Heart right ventricle (tissue), 16 donors: ENCODE measurements around the gene NUP205. TPM values are rescaled to one million over a fixed set of nuclear protein-coding genes. Genes with fewer than 3 reads are reported as not detected.

Experiments used
- ATAC-seq, 8 donors: fragments of 200-7000 bp; cut with Tn5 transposase; one replicate each; pipeline ENCODE4 v1.9.1; 2020; ENCODE audit warnings: mild to moderate bottlenecking in 8 of 8, moderate library complexity in 8 of 8, moderate number of reproducible peaks in 1 of 8
- DNase-seq, 2 donors: peaks; one replicate each; pipeline ENCODE4 v3.0.0-alpha.2; 2020
- H3K27ac ChIP-seq, 10 donors: fragments of 200-600 bp; sonication (generic) in 2 of 10; one replicate each; pipeline versions ENCODE4 v1.5.0 to v1.8.0; 2020 to 2022; ENCODE audit warnings: mild to moderate bottlenecking in 3 of 10
- H3K27me3 ChIP-seq, 7 donors: fragments of 200-600 bp; one replicate each; pipeline ENCODE4 v1.8.0; 2021 to 2022; ENCODE audit warnings: mild to moderate bottlenecking in 2 of 7
- H3K36me3 ChIP-seq, 9 donors: fragments of 200-600 bp; sonication (generic) in 1 of 9; one replicate each; pipeline versions ENCODE4 v1.5.0 to v1.8.0; 2020 to 2022; ENCODE audit warnings: mild to moderate bottlenecking in 2 of 9
- H3K4me1 ChIP-seq, 9 donors: fragments of 200-600 bp; sonication (generic) in 1 of 9; one replicate each; pipeline versions ENCODE4 v1.5.0 to v1.8.0; 2020 to 2022; ENCODE audit warnings: mild to moderate bottlenecking in 4 of 9
- H3K4me3 ChIP-seq, 10 donors: fragments of 200-600 bp; sonication (generic) in 2 of 10; one replicate each; pipeline versions ENCODE4 v1.5.0 to v1.8.0; 2020 to 2022; ENCODE audit warnings: mild to moderate bottlenecking in 7 of 10, moderate library complexity in 2 of 10
- H3K9me3 ChIP-seq, 11 donors: fragments of 200-600 bp in 10 of 11; sonication (generic) in 2 of 11; one replicate each; pipeline versions ENCODE4 v1.5.0 to v1.8.0; 2013 to 2022; ENCODE audit warnings: mild to moderate bottlenecking in 2 of 11, control low read depth in 1 of 11, moderate library complexity in 1 of 11
- WGBS, 2 donors: extraction: QIAGEN DNeasy Blood & Tissue Kit; methylation state at CpG; one replicate each; pipeline ENCODE4 v1.1.7; 2013; ENCODE audit warnings: inconsistent platforms in 1 of 2; 5-methylcytosine and 5-hydroxymethylcytosine counted together
- intact Hi-C, 10 donors: fragments of 100-400 bp; cut with DNase I; formaldehyde crosslinking; loops; one replicate each; pipeline versions ENCODE4 v1.11.1 to v1.14.2; 2022
- long read RNA-seq, 3 donors: library from polyadenylated mRNA; unstranded; transcript quantifications; one replicate each; pipeline ENCODE4 v2.0.0, GENCODE V29; 2020 to 2021
- polyA plus RNA-seq, 2 donors: library from polyadenylated mRNA; stranded (reverse); fragments of 200-250 nt; gene quantifications; one replicate each; pipeline ENCODE4 v1.2.3, GENCODE V29; 2013
- total RNA-seq, 10 donors: library from RNA; stranded (reverse); fragmentation: NEBNext Ultra II Directional in 3 of 10; extraction: Animal tissue kit (Norgen Biotek cat#: 25700) in 3 of 10; gene quantifications; one replicate each; pipeline versions ENCODE4 v1.2.1 to v1.2.4, GENCODE V29; 2021 to 2023
- TF ChIP-seq, protein P1 (sequence below), 9 donors: fragments of 200-600 bp; sonication (generic) in 2 of 9; IDR thresholded peaks; one replicate each; pipeline versions ENCODE4 v1.5.0 to v1.8.0; 2021 to 2022; ENCODE audit warnings: antibody characterized with exemption in 9 of 9, mild to moderate bottlenecking in 5 of 9, moderate library complexity in 1 of 9
- donor health status: Arrhythmogenic right ventricular cardiomyopathy.
- donor health status: ischemic (EF 13 %, LVEDD 7.1; RV severe dilation, severe dysfunction).
- donor health status: healthy with polysubstance abuse.
- donor health status: DM: no; HTN: yes; CAD: no.
- donor health status: DM: no; HTN: no; CAD: no.
- donor health status: ischemic (EF 25% LVEDD 6.9; RV normal size, moderate dysfunction).
- donor health status: ischemic (EF 25% LVEDD 5.7; RV mildly dilated, moderate dysfunction).
- donor health status: healthy.
- donor health status: DM: yes; HTN: yes; CAD: no.
- donor health status: Ischemic cardiomyopathy.
- donor health status: ischemic (EF 35%, LVEDD 5.7; RV mildly dilated, moderate dysfunction).
- donor health status: nonischemic (EF 11% LVEDD 7.7; RV severe dilation, severe dysfunction).
- donor health status: DM: yes; HTN: yes; CAD: no.
- donor health status: PGD.
- donor health status: ischemic (EF 29% LVEDD 5.4; RV normal size, mild dysfunction).
- donor health status: nonischemic (EF 23%, LVEDD 6.1; RV moderate dilation, normal function).

NUP205 gene, protein sequence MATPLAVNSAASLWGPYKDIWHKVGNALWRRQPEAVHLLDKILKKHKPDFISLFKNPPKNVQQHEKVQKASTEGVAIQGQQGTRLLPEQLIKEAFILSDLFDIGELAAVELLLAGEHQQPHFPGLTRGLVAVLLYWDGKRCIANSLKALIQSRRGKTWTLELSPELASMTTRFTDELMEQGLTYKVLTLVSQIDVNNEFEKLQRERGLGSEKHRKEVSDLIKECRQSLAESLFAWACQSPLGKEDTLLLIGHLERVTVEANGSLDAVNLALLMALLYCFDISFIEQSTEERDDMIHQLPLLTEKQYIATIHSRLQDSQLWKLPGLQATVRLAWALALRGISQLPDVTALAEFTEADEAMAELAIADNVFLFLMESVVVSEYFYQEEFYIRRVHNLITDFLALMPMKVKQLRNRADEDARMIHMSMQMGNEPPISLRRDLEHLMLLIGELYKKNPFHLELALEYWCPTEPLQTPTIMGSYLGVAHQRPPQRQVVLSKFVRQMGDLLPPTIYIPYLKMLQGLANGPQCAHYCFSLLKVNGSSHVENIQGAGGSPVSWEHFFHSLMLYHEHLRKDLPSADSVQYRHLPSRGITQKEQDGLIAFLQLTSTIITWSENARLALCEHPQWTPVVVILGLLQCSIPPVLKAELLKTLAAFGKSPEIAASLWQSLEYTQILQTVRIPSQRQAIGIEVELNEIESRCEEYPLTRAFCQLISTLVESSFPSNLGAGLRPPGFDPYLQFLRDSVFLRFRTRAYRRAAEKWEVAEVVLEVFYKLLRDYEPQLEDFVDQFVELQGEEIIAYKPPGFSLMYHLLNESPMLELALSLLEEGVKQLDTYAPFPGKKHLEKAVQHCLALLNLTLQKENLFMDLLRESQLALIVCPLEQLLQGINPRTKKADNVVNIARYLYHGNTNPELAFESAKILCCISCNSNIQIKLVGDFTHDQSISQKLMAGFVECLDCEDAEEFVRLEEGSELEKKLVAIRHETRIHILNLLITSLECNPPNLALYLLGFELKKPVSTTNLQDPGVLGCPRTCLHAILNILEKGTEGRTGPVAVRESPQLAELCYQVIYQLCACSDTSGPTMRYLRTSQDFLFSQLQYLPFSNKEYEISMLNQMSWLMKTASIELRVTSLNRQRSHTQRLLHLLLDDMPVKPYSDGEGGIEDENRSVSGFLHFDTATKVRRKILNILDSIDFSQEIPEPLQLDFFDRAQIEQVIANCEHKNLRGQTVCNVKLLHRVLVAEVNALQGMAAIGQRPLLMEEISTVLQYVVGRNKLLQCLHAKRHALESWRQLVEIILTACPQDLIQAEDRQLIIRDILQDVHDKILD (N-terminal part only)
- total RNA-seq (10 to 100 TPM; 11.6 to 20.6 (median 14.1) TPM), polyA plus RNA-seq (10 to 100 TPM; 13.7 to 23.6 TPM)
- long read RNA-seq, donor 1, full-length matches to known transcripts: 2 of 6 reads
- long read RNA-seq, donor 1, partial matches to known transcripts: 1 of 6 reads
- long read RNA-seq, donor 1, other reads (novel, unspliced or antisense): 3 of 6 reads
- long read RNA-seq, donor 2, full-length matches to known transcripts: 2 of 8 reads
- long read RNA-seq, donor 2, partial matches to known transcripts: 6 of 8 reads
- long read RNA-seq, donor 2, other reads (novel, unspliced or antisense): 0 of 8 reads
- long read RNA-seq, donor 3, full-length matches to known transcripts: 5 of 10 reads
- long read RNA-seq, donor 3, partial matches to known transcripts: 5 of 10 reads
- long read RNA-seq, donor 3, other reads (novel, unspliced or antisense): 0 of 10 reads

DNA sequence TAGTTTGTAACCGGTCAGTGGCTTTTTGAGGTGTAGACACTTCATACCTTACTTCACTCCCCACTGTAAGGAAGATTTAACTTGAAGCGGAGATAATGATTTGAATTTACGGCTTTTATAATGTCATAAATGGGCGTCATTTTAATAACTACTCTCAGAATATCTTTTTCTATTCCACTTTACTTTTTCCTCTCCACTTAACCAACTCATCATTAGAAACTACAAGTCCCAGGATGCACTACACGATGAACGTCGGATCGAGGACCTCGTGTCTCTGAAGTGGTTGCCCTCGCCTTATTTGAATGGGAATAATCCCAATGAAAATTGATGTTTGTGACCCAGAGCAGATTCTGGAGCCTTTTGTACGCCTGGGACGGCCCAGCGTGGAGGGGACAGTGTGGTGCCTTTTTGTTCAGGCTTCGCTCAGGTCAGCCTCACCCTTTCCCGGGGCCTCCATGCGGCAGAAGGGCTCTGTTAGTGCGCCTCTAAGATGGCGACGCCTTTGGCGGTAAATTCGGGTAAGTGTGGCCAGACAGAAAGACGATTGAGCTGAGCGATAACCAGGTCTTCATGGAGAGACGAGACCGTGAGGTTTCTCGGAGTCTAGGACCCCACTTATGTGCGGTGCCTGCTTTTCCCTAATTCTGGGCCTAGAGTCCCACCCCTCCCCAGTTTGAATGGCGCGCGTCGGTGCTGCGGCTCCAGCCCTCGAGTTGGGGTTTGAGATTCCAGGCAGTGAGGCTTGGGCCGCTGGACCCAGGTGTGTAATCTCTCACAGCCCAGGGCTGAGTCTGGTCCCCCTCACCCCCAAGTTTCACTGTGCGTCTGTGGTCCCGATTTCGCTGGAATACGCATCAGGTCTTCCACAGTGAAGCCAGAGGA, at the start of gene NUP205:
NUP205 (plus strand) TSS at position 463 of the 882 bp plus-strand sequence; CDS start at position 491, 28 bp downstream.
- Histone ChIP-seq H3K36me3 (no peaks in the 10 kb centered on the region), H3K4me1 (peaks cover 0 to 31% (median 14%) of the 10 kb centered on the region in 9 donors), H3K9me3 (no peaks in the 10 kb centered on the region), H3K27me3 (no peaks in the 10 kb centered on the region), H3K4me3 (peak within 1 kb of the TSS; percentile 68 to 89 (median 82)), H3K27ac (peak within 1 kb of the TSS; percentile 92 to 98 (median 94))
- TF ChIP-seq, protein P1, sequence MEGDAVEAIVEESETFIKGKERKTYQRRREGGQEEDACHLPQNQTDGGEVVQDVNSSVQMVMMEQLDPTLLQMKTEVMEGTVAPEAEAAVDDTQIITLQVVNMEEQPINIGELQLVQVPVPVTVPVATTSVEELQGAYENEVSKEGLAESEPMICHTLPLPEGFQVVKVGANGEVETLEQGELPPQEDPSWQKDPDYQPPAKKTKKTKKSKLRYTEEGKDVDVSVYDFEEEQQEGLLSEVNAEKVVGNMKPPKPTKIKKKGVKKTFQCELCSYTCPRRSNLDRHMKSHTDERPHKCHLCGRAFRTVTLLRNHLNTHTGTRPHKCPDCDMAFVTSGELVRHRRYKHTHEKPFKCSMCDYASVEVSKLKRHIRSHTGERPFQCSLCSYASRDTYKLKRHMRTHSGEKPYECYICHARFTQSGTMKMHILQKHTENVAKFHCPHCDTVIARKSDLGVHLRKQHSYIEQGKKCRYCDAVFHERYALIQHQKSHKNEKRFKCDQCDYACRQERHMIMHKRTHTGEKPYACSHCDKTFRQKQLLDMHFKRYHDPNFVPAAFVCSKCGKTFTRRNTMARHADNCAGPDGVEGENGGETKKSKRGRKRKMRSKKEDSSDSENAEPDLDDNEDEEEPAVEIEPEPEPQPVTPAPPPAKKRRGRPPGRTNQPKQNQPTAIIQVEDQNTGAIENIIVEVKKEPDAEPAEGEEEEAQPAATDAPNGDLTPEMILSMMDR (IDR thresholded peaks at IDR 0.05): peak in 3 of 9 donors; percentile 8 to 20 (median 19)
- WGBS, 2 donors: 3 to 4% methylated on average over 38 of the region's 38 CpGs
- DNase-seq: peak; percentile 69 to 74
- intact Hi-C loops: loop anchor here (1.0 to 10.0 kb wide), 7 partner anchors 45 to 277 kb away; partner anchors contain the start of gene CNOT4 (in 9 of the 10)
- peak; percentile 92 to 97 (median 96) for ATAC-seq

DNA sequence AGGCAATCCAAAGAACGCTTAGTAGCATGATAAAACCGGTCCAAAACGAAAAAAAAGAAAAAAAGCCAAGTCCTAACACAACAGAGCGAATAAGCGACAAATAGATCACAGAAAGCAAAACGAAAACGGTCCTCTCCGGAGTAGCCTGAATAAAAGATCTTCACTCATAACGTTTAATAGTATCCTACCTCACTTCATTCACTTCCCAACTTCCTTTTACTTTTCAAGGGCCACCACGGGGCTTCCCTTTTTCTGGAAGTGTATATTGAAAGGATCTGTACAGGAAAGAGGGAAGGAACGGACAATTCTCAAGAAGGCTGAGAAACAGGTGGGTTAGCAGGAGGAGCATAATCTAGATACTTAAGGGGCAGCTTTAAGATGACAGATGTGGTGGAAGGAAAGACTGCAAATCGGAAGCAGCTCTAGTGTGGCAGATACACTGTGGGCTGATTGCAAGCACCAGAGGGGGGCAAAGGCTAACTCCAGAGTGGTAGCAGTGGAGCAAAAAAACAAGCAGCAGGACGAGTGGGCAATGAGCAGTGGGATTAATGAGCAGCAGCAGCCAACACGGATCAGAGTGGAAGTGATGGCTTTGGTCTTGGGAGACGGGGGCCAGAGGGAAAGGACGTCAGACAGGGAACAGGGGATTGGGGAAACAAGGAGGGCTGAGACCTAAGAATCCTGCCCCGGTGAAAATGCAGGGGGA, 48.7 kb upstream of the NUP205 start:
- Histone ChIP-seq H3K4me1 (peaks cover 0 to 38% (median 27%) of the 10 kb centered on the region in 9 donors), H3K4me3 (peak overlapping the region; percentile 66 to 86 (median 80)), H3K27me3 (no peaks in the 10 kb centered on the region), H3K27ac (peak overlapping the region; percentile 64 to 96 (median 93)), H3K36me3 (no peaks in the 10 kb centered on the region), H3K9me3 (no peaks in the 10 kb centered on the region)
- ATAC-seq: peak in 6 of 8 donors; percentile 7 to 27 (median 26)
- intact Hi-C loops: loop anchor here in 2 of 10 donors (2.0 to 10.0 kb wide), 2 partner anchors 94 to 226 kb away; no protein-coding TSS in a partner anchor
- DNase-seq: peak in 1 of 2 donors; percentile 13
- TF ChIP-seq, protein P1 (IDR thresholded peaks at IDR 0.05): no peak
- 1% methylated on average over 17 of the region's 17 CpGs for WGBS, 2 donors

DNA sequence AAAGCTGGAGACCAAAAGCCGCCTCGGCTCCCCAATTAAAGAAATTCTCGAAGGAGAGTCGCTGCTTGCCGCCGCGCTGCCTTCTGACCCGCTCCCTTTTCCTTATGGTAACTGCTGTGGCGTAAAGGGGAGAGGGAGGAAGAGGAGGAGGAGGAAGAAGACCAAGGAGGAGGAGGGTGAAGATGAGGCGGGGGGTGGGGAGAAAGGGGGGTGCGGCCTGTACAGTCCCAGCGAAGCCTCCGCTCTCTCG, 48.2 kb upstream of the NUP205 start:
- H3K4me3 ChIP-seq: peak overlapping the region; percentile 66 to 86 (median 80)

More for the DNA sequence above, 48.2 kb upstream of the NUP205 start:
- no peaks in the 10 kb centered on the region for H3K36me3 ChIP-seq
- intact Hi-C loops: loop anchor here in 2 of 10 donors (2.0 to 10.0 kb wide), 2 partner anchors 95 to 227 kb away; no protein-coding TSS in a partner anchor
- H3K27me3 ChIP-seq: no peaks in the 10 kb centered on the region
- DNase-seq (no peak), ATAC-seq (no peak)
- peak overlapping the region; percentile 64 to 96 (median 93) for H3K27ac ChIP-seq
- H3K4me1 ChIP-seq: peaks cover 0 to 38% (median 27%) of the 10 kb centered on the region in 9 donors
- TF ChIP-seq, protein P1 (IDR thresholded peaks at IDR 0.05): no peak
- 0 to 1% methylated on average over 13 to 14 of the region's 14 CpGs for WGBS, 2 donors
- no peaks in the 10 kb centered on the region for H3K9me3 ChIP-seq
